GM21529 (cell line): ENCODE data around the gene VIPR1.
A peak's percentile ranks its signal among the peaks of the same experiment; 100 is the strongest.

ENCODE experiments used
- ATAC-seq: cut with Tn5 transposase; IDR thresholded peaks from one replicate; pipeline ENCODE4 v1.9.1; 2021; ENCODE audit not compliant: unreplicated experiment

VIPR1 gene

GRCh38 chr3:42509111-42509510, 6.7 kb downstream of the VIPR1 start:
- ATAC-seq, result no peak

GRCh38 chr3:42510325-42510724, 7.9 kb downstream of the VIPR1 start:
- ATAC-seq, result no peak

- ATAC-seq, result no peak
Measured at GRCh38 chr3:42511201-42511600, 8.8 kb downstream of the VIPR1 start.

- ATAC-seq, result no peak
Measured at GRCh38 chr3:42511736-42512135, 9.3 kb downstream of the VIPR1 start.

- no peak for ATAC-seq
Measured at GRCh38 chr3:42513121-42513520, 10.7 kb downstream of the VIPR1 start.

GRCh38 chr3:42513521-42513920, 11.1 kb downstream of the VIPR1 start:
- ATAC-seq, result no peak

- no peak for ATAC-seq
Measured at GRCh38 chr3:42514876-42515275, 12.4 kb downstream of the VIPR1 start.

- no peak for ATAC-seq
Measured at GRCh38 chr3:42515391-42515916, 13.0 kb downstream of the VIPR1 start.

GRCh38 chr3:42515976-42516375, 13.5 kb downstream of the VIPR1 start:
- no peak for ATAC-seq

- no peak for ATAC-seq
Measured at GRCh38 chr3:42516443-42516842, 14.0 kb downstream of the VIPR1 start.

- no peak for ATAC-seq
Measured at GRCh38 chr3:42517117-42517516, 14.7 kb downstream of the VIPR1 start.

- no peak for ATAC-seq
Measured at GRCh38 chr3:42518800-42519567, 16.5 kb downstream of the VIPR1 start.

GRCh38 chr3:42519568-42519962, 17.1 kb downstream of the VIPR1 start:
- no peak for ATAC-seq

GRCh38 chr3:42520336-42520735, 17.9 kb downstream of the VIPR1 start:
- ATAC-seq, result no peak

- ATAC-seq, result no peak
Measured at GRCh38 chr3:42520906-42521305, 18.5 kb downstream of the VIPR1 start.

GRCh38 chr3:42524751-42525150, 22.3 kb downstream of the VIPR1 start:
- no peak for ATAC-seq

GRCh38 chr3:42525212-42525611, 22.8 kb downstream of the VIPR1 start:
- no peak for ATAC-seq

- ATAC-seq, result no peak
Measured at GRCh38 chr3:42525736-42526345, 23.4 kb downstream of the VIPR1 start.

- ATAC-seq, result peak; percentile 45
Measured at GRCh38 chr3:42526616-42527367, 24.3 kb downstream of the VIPR1 start.

GRCh38 chr3:42527368-42527917, 25.0 kb downstream of the VIPR1 start:
- no peak for ATAC-seq

GRCh38 chr3:42529468-42529867, 27.0 kb downstream of the VIPR1 start:
- no peak for ATAC-seq
